HL-60/S4 (cell line): ENCODE measurements around the gene VLDLR.

ENCODE experiments used
- in situ Hi-C: fragments of 300-500 bp; cut with MboI; formaldehyde crosslinking; loops from 2 replicates; pipeline ENCODE4 v1.14.3; 2022; ENCODE audit warnings: low sequenced_read_pairs

VLDLR gene

GRCh38 chr9:2662496-2662895 lies 40.9 kb downstream of the VLDLR start:
- in situ Hi-C loops = no loop called here

- in situ Hi-C loops = no loop called here
These were observed 42.0 kb downstream of the VLDLR start for GRCh38 chr9:2663461-2664173.

GRCh38 chr9:2664174-2665065 lies 42.8 kb downstream of the VLDLR start:
- in situ Hi-C loops = no loop called here

- in situ Hi-C loops = no loop called here
These were observed 45.0 kb downstream of the VLDLR start for GRCh38 chr9:2666569-2666968.

GRCh38 chr9:2673161-2673560 lies 51.6 kb downstream of the VLDLR start:
- in situ Hi-C loops = no loop called here

- in situ Hi-C loops = no loop called here
These were observed 52.7 kb downstream of the VLDLR start for GRCh38 chr9:2674141-2674824.

- in situ Hi-C loops = no loop called here
These were observed 54.2 kb downstream of the VLDLR start for GRCh38 chr9:2675834-2676233.

- in situ Hi-C loops = no loop called here
These were observed 54.9 kb downstream of the VLDLR start for GRCh38 chr9:2676466-2676865.

- in situ Hi-C loops = no loop called here
These were observed 56.6 kb downstream of the VLDLR start for GRCh38 chr9:2677915-2678889.

- in situ Hi-C loops = no loop called here
These were observed 57.4 kb downstream of the VLDLR start for GRCh38 chr9:2679011-2679410.

- in situ Hi-C loops = no loop called here
These were observed 60.4 kb downstream of the VLDLR start for GRCh38 chr9:2681981-2682380.

- in situ Hi-C loops = no loop called here
These were observed 65.3 kb downstream of the VLDLR start for GRCh38 chr9:2686911-2687310.

- in situ Hi-C loops = no loop called here
These were observed 67.0 kb downstream of the VLDLR start for GRCh38 chr9:2688636-2689035.

- in situ Hi-C loops = no loop called here
These were observed 69.6 kb downstream of the VLDLR start for GRCh38 chr9:2691212-2691611.

- in situ Hi-C loops = no loop called here
These were observed 70.0 kb downstream of the VLDLR start for GRCh38 chr9:2691626-2692025.

GRCh38 chr9:2693056-2693455 lies 71.5 kb downstream of the VLDLR start:
- in situ Hi-C loops = no loop called here

GRCh38 chr9:2697492-2697891 lies 75.9 kb downstream of the VLDLR start:
- in situ Hi-C loops = no loop called here

- in situ Hi-C loops = no loop called here
These were observed 78.8 kb downstream of the VLDLR start for GRCh38 chr9:2700398-2700797.

GRCh38 chr9:2700909-2701550 lies 79.4 kb downstream of the VLDLR start:
- in situ Hi-C loops = no loop called here

- in situ Hi-C loops = no loop called here
These were observed 82.9 kb downstream of the VLDLR start for GRCh38 chr9:2704504-2704903.
